SU-DHL-6 (cell line): ENCODE data around the gene PCED1A.

ENCODE experiments used
- EZH2phosphoT487 ChIP-seq: fragments of 200-600 bp; sonication (generic), shearing (Covaris generic); conservative IDR thresholded peaks from 2 replicates; pipeline ENCODE4 v1.6.1; 2018; ENCODE audit warnings: mild to moderate bottlenecking, antibody characterized with exemption, low read length, moderate library complexity, mixed read lengths
- TF ChIP-seq, protein P1 (sequence below): fragments of 200-600 bp; sonication (generic); IDR thresholded peaks from one replicate; pipeline ENCODE4 v1.5.1; 2017; ENCODE audit warnings: antibody characterized with exemption, mild to moderate bottlenecking, low read length, moderate library complexity; ENCODE audit not compliant: insufficient read depth, poor library complexity, severe bottlenecking

DNA sequence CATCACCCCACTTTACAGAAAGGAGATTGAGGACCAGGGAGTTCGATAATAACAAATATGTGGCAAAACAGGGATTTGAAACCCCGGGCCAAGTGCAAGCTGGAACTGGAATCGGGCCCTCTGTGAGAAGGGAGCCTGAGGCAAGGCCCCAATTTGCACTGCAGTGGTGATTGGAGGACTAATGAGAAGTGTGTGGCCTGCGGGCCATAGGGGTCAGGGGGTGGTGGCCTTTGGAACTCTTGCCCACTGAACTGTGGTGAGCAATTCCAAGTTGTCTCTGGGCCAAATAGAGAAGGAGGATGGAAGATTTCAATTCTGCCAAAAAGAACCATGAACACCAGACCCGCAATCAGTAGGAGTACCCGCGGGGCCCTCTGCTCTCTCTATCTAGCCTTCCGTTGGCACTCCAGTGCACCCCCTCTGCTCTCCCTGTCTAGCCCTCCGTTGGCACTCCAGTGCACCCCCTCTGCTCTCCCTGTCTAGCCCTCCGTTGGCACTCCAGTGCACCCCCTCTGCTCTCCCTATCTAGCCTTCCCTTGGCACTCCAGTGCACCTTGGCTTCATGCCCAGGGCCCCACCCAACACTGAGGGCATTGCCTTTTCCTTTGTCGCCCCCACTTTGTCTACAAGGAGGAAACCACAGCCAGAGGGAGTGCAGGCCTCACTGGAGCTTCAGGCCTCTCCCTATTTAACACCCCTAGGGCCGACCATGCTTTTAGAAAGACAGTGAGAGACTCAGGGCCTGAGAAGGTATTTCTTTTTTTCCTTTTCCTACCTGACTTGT, 26.8 kb upstream of the PCED1A start:
- TF ChIP-seq, protein P1, sequence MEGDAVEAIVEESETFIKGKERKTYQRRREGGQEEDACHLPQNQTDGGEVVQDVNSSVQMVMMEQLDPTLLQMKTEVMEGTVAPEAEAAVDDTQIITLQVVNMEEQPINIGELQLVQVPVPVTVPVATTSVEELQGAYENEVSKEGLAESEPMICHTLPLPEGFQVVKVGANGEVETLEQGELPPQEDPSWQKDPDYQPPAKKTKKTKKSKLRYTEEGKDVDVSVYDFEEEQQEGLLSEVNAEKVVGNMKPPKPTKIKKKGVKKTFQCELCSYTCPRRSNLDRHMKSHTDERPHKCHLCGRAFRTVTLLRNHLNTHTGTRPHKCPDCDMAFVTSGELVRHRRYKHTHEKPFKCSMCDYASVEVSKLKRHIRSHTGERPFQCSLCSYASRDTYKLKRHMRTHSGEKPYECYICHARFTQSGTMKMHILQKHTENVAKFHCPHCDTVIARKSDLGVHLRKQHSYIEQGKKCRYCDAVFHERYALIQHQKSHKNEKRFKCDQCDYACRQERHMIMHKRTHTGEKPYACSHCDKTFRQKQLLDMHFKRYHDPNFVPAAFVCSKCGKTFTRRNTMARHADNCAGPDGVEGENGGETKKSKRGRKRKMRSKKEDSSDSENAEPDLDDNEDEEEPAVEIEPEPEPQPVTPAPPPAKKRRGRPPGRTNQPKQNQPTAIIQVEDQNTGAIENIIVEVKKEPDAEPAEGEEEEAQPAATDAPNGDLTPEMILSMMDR: no peak
- TF ChIP-seq EZH2phosphoT487: no peak
